ENCODE results near the gene DNAJC3. TPM values are rescaled to one million over a fixed set of nuclear protein-coding genes. Genes with fewer than 3 reads are reported as not detected.

The DNAJC3 gene
- total and polyA plus RNA-seq, 2 of the 8 experiments (the other 6 are each of a cell fraction or from before 2014, with no cell fraction given): 4.3 to 24.1 TPM

- DNase-seq (ENCODE audit: low read depth in 1 of 2, low spot score in 2 of 2) (no peak), FAIRE-seq (no peak)
- H3K4me3 ChIP-seq (ENCODE audit: extremely low read depth in 1 of 4, insufficient read depth in 2 of 4, low read depth in 3 of 4, low read length in 4 of 4): no peak overlapping the region
- H3K56ac ChIP-seq (replicated peaks; ENCODE audit: insufficient read length, low read depth, low read length): no peak overlapping the region
- H3K23me2 ChIP-seq (ENCODE audit: low read depth, low read length): no peaks in the 10 kb centered on the region
- H3K79me1 ChIP-seq (ENCODE audit: low read depth, low read length): peaks cover 3% of the 10 kb centered on the region
- no peak overlapping the region for H3K9ac ChIP-seq (replicated peaks in 1 of 4; ENCODE audit: extremely low read depth in 1 of 4, low read depth in 3 of 4, low read length in 3 of 4)
- H2BK15ac ChIP-seq (ENCODE audit: low read length): no peak overlapping the region
- no peak overlapping the region for H2AK5ac ChIP-seq (ENCODE audit: low read depth, low read length)
- H3K18ac ChIP-seq (ENCODE audit: extremely low read depth, low read length): no peak overlapping the region
- peaks cover 1 to 3% of the 10 kb centered on the region in 2 experiments for H4K20me1 ChIP-seq (replicated peaks in 1 of 2; ENCODE audit: control insufficient read depth in 1 of 2, insufficient read depth in 2 of 2, low read length in 2 of 2)
- no peak overlapping the region for H4K5ac ChIP-seq (ENCODE audit: insufficient read length, low read depth, low read length)
- no peaks in the 10 kb centered on the region for H3K9me3 ChIP-seq (ENCODE audit: insufficient read depth in 2 of 2, low read depth in 1 of 2, low read length in 1 of 2)
- no peaks in the 10 kb centered on the region for H3K4me1 ChIP-seq (replicated peaks in 1 of 4; ENCODE audit: control insufficient read depth in 3 of 4, insufficient read depth in 4 of 4, low read length in 3 of 4)
- H3K14ac ChIP-seq (ENCODE audit: insufficient read length): no peak overlapping the region
- WGBS, 2 experiments (ENCODE audit: extremely low coverage in 1 of 2, insufficient coverage in 1 of 2, insufficient read length in 1 of 2, insufficient replicate concordance in 2 of 2, low coverage in 1 of 2, low lambda C conversion rate in 2 of 2, missing lambda C conversion rate in 1 of 2): 92% methylated on average over 2 of the region's 2 CpGs; no CpG with 5 or more reads in 1 of the 2 experiments
- no peak overlapping the region for H2BK5ac ChIP-seq (ENCODE audit: low read depth, low read length)
- no peaks in the 10 kb centered on the region for H3K36me3 ChIP-seq (ENCODE audit: control insufficient read depth in 2 of 4, insufficient read depth in 4 of 4, low read length in 3 of 4)
- H4K8ac ChIP-seq (ENCODE audit: extremely low read depth, insufficient read depth, low read length): no peak overlapping the region
- H3K27ac ChIP-seq (ENCODE audit: low read depth, low read length): no peak overlapping the region
- H2BK120ac ChIP-seq (replicated peaks; ENCODE audit: low read depth, low read length): no peak overlapping the region
- CTCF ChIA-PET (ENCODE audit: partially characterized antibody): interaction anchor here (0.6 to 2.9 kb wide), 16 partner anchors 11 to 1233 kb away, joined by 3 to 13 read pairs (median 5); no protein-coding TSS in a partner anchor
- H2AFZ ChIP-seq (ENCODE audit: low read length): no peak overlapping the region
- no peak overlapping the region for H3K23ac ChIP-seq (ENCODE audit: insufficient read length)
- H4K91ac ChIP-seq (replicated peaks; ENCODE audit: insufficient read length, low read length): no peak overlapping the region
- POLR2A ChIA-PET (ENCODE audit: partially characterized antibody): interaction anchor here (0.6 kb wide), 1 partner anchor 9 kb away, joined by 3 read pairs; no protein-coding TSS in a partner anchor
- no peak overlapping the region for H3K4ac ChIP-seq (replicated peaks; ENCODE audit: insufficient read length, low read depth, low read length)
- H3K27me3 ChIP-seq (replicated peaks in 1 of 4; ENCODE audit: control insufficient read depth in 3 of 4, extremely low read depth in 1 of 4, insufficient read depth in 3 of 4, low read length in 3 of 4): no peaks in the 10 kb centered on the region
- H2BK12ac ChIP-seq (ENCODE audit: low read depth, low read length): no peak overlapping the region
- peaks cover 0 to 21% of the 10 kb centered on the region in 2 experiments; a peak in 2 of 4 replicates for H3K79me2 ChIP-seq (ENCODE audit: control insufficient read depth in 1 of 2, insufficient read depth in 2 of 2, low read length in 2 of 2)
- H3K4me2 ChIP-seq (ENCODE audit: insufficient read depth in 1 of 2, low read depth in 2 of 2, low read length in 2 of 2): no peak overlapping the region
- no peak overlapping the region for H2BK20ac ChIP-seq (ENCODE audit: low read length)
- TF ChIP-seq ASH2L (IDR thresholded peaks at IDR 0.05; ENCODE audit: low read length) (no peak), MAFK (IDR thresholded peaks at IDR 0.05; ENCODE audit: low read depth, low read length) (no peak), GABPA (IDR thresholded peaks at IDR 0.05; ENCODE audit: borderline replicate concordance, insufficient read depth, low read length) (no peak), RAD21 (IDR thresholded peaks at IDR 0.05 in 1 of 2, conservative IDR thresholded peaks at IDR 0.05 in 1 of 2; ENCODE audit: low read depth in 2 of 2, low read length in 2 of 2) (no peak), ATF2 (IDR thresholded peaks at IDR 0.05; ENCODE audit: low read length) (no peak), CTBP2 (IDR thresholded peaks at IDR 0.05; ENCODE audit: borderline replicate concordance, insufficient read depth, insufficient read length, low read length) (no peak), YY1 (IDR thresholded peaks at IDR 0.05; ENCODE audit: low read depth, low read length) (no peak), CTCF (IDR thresholded peaks at IDR 0.05; ENCODE audit: control extremely low read depth in 1 of 3, insufficient read depth in 1 of 3, low read depth in 1 of 3, low read length in 3 of 3) (no peak), RFX5 (IDR thresholded peaks at IDR 0.05; ENCODE audit: borderline replicate concordance, low read depth, low read length) (no peak)
These were observed 26.6 kb downstream of the DNAJC3 start for GRCh38 chr13:95703576-95703975.
